Activated naive CD8-positive, alpha-beta T cell (primary cell): ENCODE results near the gene PPP1R17.

Experiments
- H3K27ac Mint-ChIP-seq: one replicate; pipeline ENCODE4 v1.8.0; 2021; ENCODE audit warnings: mixed read lengths
- H3K27me3 Mint-ChIP-seq: one replicate; pipeline ENCODE4 v1.8.0; 2021; ENCODE audit warnings: mixed read lengths
- H3K36me3 Mint-ChIP-seq: one replicate; pipeline ENCODE4 v1.8.0; 2021; ENCODE audit warnings: mixed read lengths
- H3K4me1 Mint-ChIP-seq: one replicate; pipeline ENCODE4 v1.8.0; 2021; ENCODE audit warnings: low read depth, mixed read lengths
- H3K4me3 Mint-ChIP-seq: one replicate; pipeline ENCODE4 v1.8.0; 2021; ENCODE audit warnings: mild to moderate bottlenecking, mixed read lengths
- H3K9me3 Mint-ChIP-seq: one replicate; pipeline ENCODE4 v1.8.0; 2021; ENCODE audit warnings: low read depth, mixed read lengths

PPP1R17 gene

GRCh38 chr7:31683445-31684225 lies 3.4 kb upstream of the PPP1R17 start:
- Mint-ChIP-seq H3K27me3 (no peaks in the 10 kb centered on the region), H3K4me1 (no peaks in the 10 kb centered on the region), H3K4me3 (no peak overlapping the region), H3K27ac (no peak overlapping the region), H3K9me3 (no peaks in the 10 kb centered on the region), H3K36me3 (no peaks in the 10 kb centered on the region)

DNA sequence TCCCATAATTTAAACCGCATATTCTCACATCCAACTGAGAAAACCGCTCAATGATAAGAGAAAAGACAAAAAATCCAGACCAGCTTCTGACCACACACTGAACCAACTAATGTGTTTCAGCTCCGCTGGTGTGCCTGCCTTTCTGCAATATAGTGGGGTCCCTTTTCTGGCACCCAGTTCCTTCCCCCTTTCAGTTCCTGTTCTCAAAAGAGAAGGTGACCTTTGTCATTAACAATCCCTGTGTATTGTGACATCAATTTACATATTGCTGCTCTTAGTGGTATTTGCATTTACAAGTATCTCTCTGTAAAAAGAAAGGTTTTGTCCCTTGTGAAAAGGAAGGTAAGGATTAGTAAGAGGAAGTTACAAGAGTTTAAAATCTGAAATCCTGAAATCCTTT lies 1.4 kb downstream of the PPP1R17 start:
- no peaks in the 10 kb centered on the region for H3K36me3 Mint-ChIP-seq
- no peaks in the 10 kb centered on the region for H3K27me3 Mint-ChIP-seq
- H3K4me3 Mint-ChIP-seq = no peak overlapping the region
- H3K4me1 Mint-ChIP-seq = no peaks in the 10 kb centered on the region
- H3K9me3 Mint-ChIP-seq = no peaks in the 10 kb centered on the region
- no peak overlapping the region for H3K27ac Mint-ChIP-seq

- no peak overlapping the region for H3K4me3 Mint-ChIP-seq
- no peaks in the 10 kb centered on the region for H3K27me3 Mint-ChIP-seq
- H3K4me1 Mint-ChIP-seq = no peaks in the 10 kb centered on the region
- no peak overlapping the region for H3K27ac Mint-ChIP-seq
- no peaks in the 10 kb centered on the region for H3K9me3 Mint-ChIP-seq
- no peaks in the 10 kb centered on the region for H3K36me3 Mint-ChIP-seq
Measured at GRCh38 chr7:31688996-31689395, 2.0 kb downstream of the PPP1R17 start.

DNA sequence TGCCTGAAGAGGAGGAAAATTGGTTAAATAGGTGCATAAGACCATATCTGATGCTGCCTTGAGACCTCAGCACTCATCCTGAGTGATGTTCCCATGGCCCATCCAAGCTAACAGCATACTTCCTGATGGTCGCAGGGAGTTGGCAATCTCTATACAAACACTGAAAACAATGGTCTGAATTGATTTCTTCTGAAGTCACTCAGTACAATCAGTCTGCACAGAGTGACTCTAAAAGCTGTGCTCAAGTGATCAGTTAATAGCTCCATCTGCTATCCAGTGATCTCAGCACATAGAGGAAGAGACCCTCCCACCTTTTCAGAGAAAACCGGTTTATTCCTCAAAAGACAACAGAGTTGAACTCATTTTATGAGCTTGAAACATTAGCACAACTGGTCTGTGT lies 3.9 kb downstream of the PPP1R17 start:
- Mint-ChIP-seq H3K27me3 (no peaks in the 10 kb centered on the region), H3K9me3 (no peaks in the 10 kb centered on the region), H3K27ac (no peak overlapping the region), H3K36me3 (no peaks in the 10 kb centered on the region), H3K4me1 (no peaks in the 10 kb centered on the region), H3K4me3 (no peak overlapping the region)

DNA sequence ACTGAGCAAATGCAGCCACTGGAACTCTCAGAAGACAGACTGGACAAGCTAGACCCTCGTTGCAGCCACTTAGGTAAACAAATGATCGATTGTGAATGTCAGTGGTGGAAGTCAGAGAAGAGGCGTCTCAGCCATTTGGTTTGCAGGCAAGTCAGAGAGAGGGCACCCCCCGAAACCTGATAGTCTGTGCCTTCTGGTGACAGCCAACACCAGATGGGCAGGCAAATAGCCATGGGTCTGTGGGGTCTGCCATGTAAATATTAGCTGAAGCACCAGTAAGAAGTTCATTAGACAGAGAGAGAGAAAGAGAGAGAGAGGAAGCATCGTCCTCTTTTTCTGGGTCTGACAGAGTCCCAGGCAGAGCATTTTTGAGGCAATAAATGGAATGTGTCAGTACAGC lies 5.4 kb downstream of the PPP1R17 start:
- Mint-ChIP-seq H3K27ac (no peak overlapping the region), H3K36me3 (no peaks in the 10 kb centered on the region), H3K9me3 (no peaks in the 10 kb centered on the region), H3K27me3 (no peaks in the 10 kb centered on the region), H3K4me1 (no peaks in the 10 kb centered on the region), H3K4me3 (no peak overlapping the region)

DNA sequence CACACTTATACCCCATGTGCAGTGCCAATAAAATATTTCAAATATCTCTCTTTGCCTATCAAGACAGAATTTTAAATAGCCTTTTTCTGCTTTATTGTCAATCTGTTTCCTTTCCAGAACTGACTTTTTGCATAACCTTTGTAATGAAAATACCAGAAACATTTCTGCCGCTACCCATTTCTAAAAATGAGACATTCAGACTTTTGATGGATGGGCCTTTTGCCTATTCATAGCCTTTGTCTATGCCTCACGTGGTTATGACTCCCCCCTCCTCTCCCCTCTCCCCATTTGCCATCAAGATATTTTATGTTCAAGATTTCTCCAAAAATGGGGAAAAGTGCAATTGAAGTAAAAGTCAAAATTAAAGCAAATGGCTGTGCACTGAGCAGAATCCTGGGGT lies 5.9 kb downstream of the PPP1R17 start:
- Mint-ChIP-seq H3K4me3 (no peak overlapping the region), H3K27ac (no peak overlapping the region), H3K4me1 (no peaks in the 10 kb centered on the region), H3K9me3 (no peaks in the 10 kb centered on the region), H3K27me3 (no peaks in the 10 kb centered on the region), H3K36me3 (no peaks in the 10 kb centered on the region)

DNA sequence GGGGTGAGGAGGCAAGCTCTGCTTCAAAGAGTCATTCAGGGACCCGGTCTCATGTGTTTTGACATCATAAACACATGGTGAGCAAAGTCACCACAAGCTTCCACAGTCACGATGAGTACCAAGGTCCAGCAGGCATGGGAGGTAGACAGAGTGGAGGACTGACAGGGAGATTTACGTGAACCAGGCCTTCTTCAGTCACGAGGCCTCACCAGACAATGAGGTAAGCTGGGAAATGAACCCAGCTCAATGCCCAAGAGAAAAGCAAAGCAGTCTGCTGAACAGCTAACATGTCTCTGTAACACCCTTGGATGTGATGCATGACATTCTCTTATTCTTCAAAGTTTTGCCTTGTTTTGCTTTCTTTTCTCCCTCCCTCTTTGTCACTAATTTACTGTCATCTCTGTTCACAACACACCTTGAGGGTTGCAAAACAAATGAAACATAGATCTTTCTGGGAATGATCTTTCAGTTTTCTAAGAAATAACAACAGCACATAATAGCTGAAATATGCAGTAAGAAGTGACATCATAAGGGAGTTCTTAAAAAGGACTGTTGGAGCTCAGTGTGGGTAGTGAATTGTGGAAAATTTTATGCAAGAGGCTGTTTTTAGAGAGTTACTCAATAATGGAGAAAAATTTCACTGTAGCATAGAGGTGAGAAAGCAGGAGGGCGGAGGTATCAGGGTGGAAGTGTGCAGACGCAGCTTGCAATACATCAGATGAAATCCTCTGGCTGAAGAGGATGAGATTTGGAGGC lies 9.0 kb downstream of the PPP1R17 start:
- no peaks in the 10 kb centered on the region for H3K9me3 Mint-ChIP-seq
- H3K36me3 Mint-ChIP-seq = no peaks in the 10 kb centered on the region
- H3K27ac Mint-ChIP-seq = no peak overlapping the region
- no peaks in the 10 kb centered on the region for H3K4me1 Mint-ChIP-seq
- no peak overlapping the region for H3K4me3 Mint-ChIP-seq
- no peaks in the 10 kb centered on the region for H3K27me3 Mint-ChIP-seq

DNA sequence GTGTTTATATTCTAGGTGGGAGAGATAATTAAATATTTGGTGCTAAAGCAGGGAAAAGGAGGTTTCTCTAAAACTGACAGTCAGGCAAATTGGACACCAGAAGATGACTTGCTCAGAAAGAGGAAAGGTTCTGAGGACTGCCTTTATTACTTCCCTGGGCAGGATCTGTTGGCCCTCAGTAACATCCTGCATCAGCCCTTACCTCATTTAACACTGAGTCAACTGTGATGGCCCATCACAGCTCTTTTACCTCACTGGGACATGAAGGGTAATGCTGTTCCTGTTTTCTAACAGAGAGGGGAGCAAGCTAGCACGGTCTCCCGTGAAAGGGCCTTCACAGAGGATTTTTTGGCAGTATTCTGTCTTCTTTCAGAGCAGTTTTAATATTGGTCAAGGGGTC lies 12.0 kb downstream of the PPP1R17 start:
- Mint-ChIP-seq H3K4me3 (no peak overlapping the region), H3K9me3 (no peaks in the 10 kb centered on the region), H3K4me1 (no peaks in the 10 kb centered on the region), H3K27me3 (no peaks in the 10 kb centered on the region), H3K36me3 (no peaks in the 10 kb centered on the region), H3K27ac (no peak overlapping the region)

DNA sequence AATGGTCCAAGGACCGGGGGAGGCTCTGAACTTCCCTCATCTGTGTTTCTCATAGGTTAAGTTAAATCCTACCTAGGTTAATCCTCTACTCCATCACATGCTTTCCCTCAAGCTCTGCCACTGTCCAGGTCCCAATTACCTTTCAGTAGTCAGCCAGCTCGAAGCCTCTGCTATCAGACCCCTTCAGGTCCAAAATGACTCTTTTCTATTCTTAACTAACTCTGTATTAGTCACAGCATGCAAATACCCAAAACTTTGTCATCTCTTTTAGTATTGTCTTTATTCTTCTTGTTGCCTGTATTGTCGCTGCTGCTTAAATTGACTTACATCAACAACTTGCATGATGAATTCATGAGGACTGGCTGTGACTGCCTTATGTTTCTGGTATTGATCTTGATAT lies 15.3 kb downstream of the PPP1R17 start:
- no peak overlapping the region for H3K4me3 Mint-ChIP-seq
- no peaks in the 10 kb centered on the region for H3K27me3 Mint-ChIP-seq
- no peaks in the 10 kb centered on the region for H3K4me1 Mint-ChIP-seq
- no peak overlapping the region for H3K27ac Mint-ChIP-seq
- no peaks in the 10 kb centered on the region for H3K36me3 Mint-ChIP-seq
- H3K9me3 Mint-ChIP-seq = no peaks in the 10 kb centered on the region

- Mint-ChIP-seq H3K9me3 (no peaks in the 10 kb centered on the region), H3K27ac (no peak overlapping the region), H3K4me1 (no peaks in the 10 kb centered on the region), H3K4me3 (no peak overlapping the region), H3K36me3 (no peaks in the 10 kb centered on the region), H3K27me3 (peaks cover 1% of the 10 kb centered on the region)
Measured at GRCh38 chr7:31705377-31705776, 18.4 kb downstream of the PPP1R17 start.

GRCh38 chr7:31707089-31707488 lies 20.1 kb downstream of the PPP1R17 start:
- no peak overlapping the region for H3K4me3 Mint-ChIP-seq
- H3K9me3 Mint-ChIP-seq = no peaks in the 10 kb centered on the region
- H3K36me3 Mint-ChIP-seq = no peaks in the 10 kb centered on the region
- peaks cover 1% of the 10 kb centered on the region for H3K27me3 Mint-ChIP-seq
- H3K4me1 Mint-ChIP-seq = no peaks in the 10 kb centered on the region
- no peak overlapping the region for H3K27ac Mint-ChIP-seq

GRCh38 chr7:31710171-31710570 lies 23.2 kb downstream of the PPP1R17 start:
- Mint-ChIP-seq H3K27me3 (peaks cover 1% of the 10 kb centered on the region), H3K4me3 (no peak overlapping the region), H3K27ac (no peak overlapping the region), H3K36me3 (no peaks in the 10 kb centered on the region), H3K9me3 (peaks cover 6% of the 10 kb centered on the region), H3K4me1 (no peaks in the 10 kb centered on the region)

DNA sequence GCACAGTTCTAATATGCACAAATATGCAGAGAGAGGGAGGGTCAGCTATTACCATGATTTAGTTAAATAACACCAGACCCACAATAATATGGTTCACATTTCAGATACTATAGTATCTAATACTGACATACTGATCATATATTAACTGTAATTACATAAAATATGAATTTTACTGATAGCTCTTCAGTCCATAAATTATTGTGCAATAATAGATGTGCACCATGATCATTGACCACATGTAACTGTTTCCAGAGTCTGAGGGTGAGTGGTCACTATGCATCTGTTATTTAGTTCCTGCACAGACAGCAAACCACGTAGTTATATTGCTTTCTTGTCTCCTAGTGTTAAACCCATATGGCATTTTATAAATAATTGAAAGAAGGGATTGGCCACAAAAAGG lies 29.3 kb downstream of the PPP1R17 start:
- peaks cover 8% of the 10 kb centered on the region for H3K9me3 Mint-ChIP-seq
- no peaks in the 10 kb centered on the region for H3K27me3 Mint-ChIP-seq

GRCh38 chr7:31720366-31720765 lies 33.4 kb downstream of the PPP1R17 start:
- H3K27me3 Mint-ChIP-seq = no peaks in the 10 kb centered on the region
- no peak overlapping the region for H3K4me3 Mint-ChIP-seq
- no peaks in the 10 kb centered on the region for H3K4me1 Mint-ChIP-seq

More for the DNA sequence above, 29.3 kb downstream of the PPP1R17 start:
- Mint-ChIP-seq H3K4me3 (no peak overlapping the region), H3K27ac (no peak overlapping the region), H3K4me1 (no peaks in the 10 kb centered on the region), H3K36me3 (no peaks in the 10 kb centered on the region)

DNA sequence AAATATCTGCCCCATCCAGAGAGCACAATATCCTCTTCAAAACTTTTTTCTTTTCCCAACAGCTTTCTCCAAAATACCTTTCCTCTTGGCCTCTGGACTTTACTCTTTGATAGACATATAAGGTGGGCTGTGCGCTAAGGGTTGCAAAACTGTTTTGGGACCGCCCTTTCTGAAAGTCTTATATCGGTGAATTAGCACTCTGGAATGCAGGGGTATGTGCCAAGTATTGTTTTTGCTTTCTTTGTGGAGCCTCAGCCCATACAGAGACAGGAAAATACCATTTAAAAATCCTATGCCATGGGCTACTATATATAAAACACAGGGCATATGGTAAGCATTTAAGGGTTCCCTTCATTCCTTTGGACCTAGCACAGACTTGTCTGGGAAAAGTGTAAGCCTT lies 37.7 kb downstream of the PPP1R17 start:
- no peak overlapping the region for H3K4me3 Mint-ChIP-seq
- no peak overlapping the region for H3K27ac Mint-ChIP-seq
- H3K4me1 Mint-ChIP-seq = no peaks in the 10 kb centered on the region
- no peaks in the 10 kb centered on the region for H3K36me3 Mint-ChIP-seq
- H3K9me3 Mint-ChIP-seq = peaks cover 3% of the 10 kb centered on the region
- no peaks in the 10 kb centered on the region for H3K27me3 Mint-ChIP-seq

More at GRCh38 chr7:31720366-31720765, 33.4 kb downstream of the PPP1R17 start:
- Mint-ChIP-seq H3K36me3 (no peaks in the 10 kb centered on the region), H3K27ac (no peak overlapping the region), H3K9me3 (peaks cover 3% of the 10 kb centered on the region)
